SK-N-SH (cell line): ENCODE measurements around the gene MAP1B. TPM values are rescaled to one million over a fixed set of nuclear protein-coding genes. Genes with fewer than 3 reads are reported as not detected.

Experiments used
- CTCF ChIA-PET: fragments of 300-600, 350-600 bp; formaldehyde crosslinking; extraction: SDS; loops from one replicate; lab custom pipeline; 2021; lab: Yijun Ruan, JAX
- POLR2A ChIA-PET: fragments of 350-600 bp; sonication (Branson Sonifier 250); formaldehyde crosslinking; extraction: SDS; loops from one replicate; lab custom pipeline; 2020; ENCODE audit warnings: antibody characterized with exemption, inconsistent platforms; lab: Yijun Ruan, JAX
- DNase-seq: peaks from one replicate; pipeline ENCODE4 v3.0.0; 2012
- H2AFZ ChIP-seq: fragments of 200-600 bp; sonication (generic); 2 replicates; pipeline ENCODE4 v1.8.1; 2016; ENCODE audit warnings: antibody characterized with exemption, mild to moderate bottlenecking, low read depth
- H3F3A ChIP-seq: fragments of 200-600 bp; sonication (generic); replicated peaks from 2 replicates; pipeline ENCODE3; 2016; ENCODE audit warnings: antibody characterized with exemption, mild to moderate bottlenecking; ENCODE audit not compliant: insufficient read depth
- H3K27ac ChIP-seq, 2 experiments: fragments of 200-500 bp in 1 of 2; fragments of 200-600 bp in 1 of 2; sonication (Bioruptor generic) in 1 of 2; sonication (generic), shearing (Covaris generic) in 1 of 2; 2 replicates each; pipeline versions ENCODE4 v1.5.1 to v1.6.1; 2014 to 2016; ENCODE audit warnings: low read depth in 2 of 2, inconsistent platforms in 1 of 2, low read length in 1 of 2, mild to moderate bottlenecking in 1 of 2, mixed read lengths in 1 of 2
- H3K27me3 ChIP-seq: fragments of 200-600 bp; sonication (generic), shearing (Covaris generic); 2 replicates; pipeline ENCODE4 v1.6.1; 2016; ENCODE audit warnings: mixed run types; ENCODE audit not compliant: insufficient read depth
- H3K36me3 ChIP-seq, 2 experiments: fragments of 200-500 bp in 1 of 2; fragments of 200-600 bp in 1 of 2; sonication (Bioruptor generic) in 1 of 2; sonication (generic) in 1 of 2; replicated peaks in 1 of 2; 2 replicates each; pipeline versions ENCODE3 to v1.5.1; 2014 to 2016; ENCODE audit warnings: low read length in 1 of 2, mild to moderate bottlenecking in 1 of 2; ENCODE audit not compliant: insufficient read depth in 2 of 2, control insufficient read depth in 1 of 2
- H3K4me1 ChIP-seq, 2 experiments: fragments of 200-500 bp in 1 of 2; fragments of 200-600 bp in 1 of 2; sonication (Bioruptor generic) in 1 of 2; sonication (generic), shearing (Covaris generic) in 1 of 2; 2 replicates each; pipeline versions ENCODE4 v1.5.1 to v1.6.1; 2014 to 2016; ENCODE audit warnings: low read depth in 1 of 2, low read length in 1 of 2, mixed run types in 1 of 2; ENCODE audit not compliant: insufficient read depth in 2 of 2, control insufficient read depth in 1 of 2
- H3K4me2 ChIP-seq: fragments of 200-600 bp; sonication (generic), shearing (Covaris generic); 2 replicates; pipeline ENCODE4 v1.6.1; 2017; ENCODE audit warnings: mixed run types
- H3K4me3 ChIP-seq, 2 experiments: fragments of 200-500 bp in 1 of 2; fragments of 200-600 bp in 1 of 2; sonication (Bioruptor generic) in 1 of 2; sonication (generic), shearing (Covaris generic) in 1 of 2; 2 replicates each; pipeline versions ENCODE4 v1.5.1 to v1.8.1; 2014 to 2016; ENCODE audit warnings: low read depth in 2 of 2, inconsistent platforms in 1 of 2, low read length in 1 of 2, mild to moderate bottlenecking in 1 of 2, mixed read lengths in 1 of 2, moderate library complexity in 1 of 2
- H3K79me2 ChIP-seq: fragments of 200-600 bp; sonication (generic); 2 replicates; pipeline ENCODE4 v1.8.1; 2017; ENCODE audit warnings: mild to moderate bottlenecking; ENCODE audit not compliant: insufficient read depth
- H3K9ac ChIP-seq: fragments of 200-600 bp; sonication (generic); 2 replicates; pipeline ENCODE4 v1.6.1; 2017; ENCODE audit warnings: mixed run types
- H3K9me2 ChIP-seq: fragments of 200-600 bp; sonication (generic); 2 replicates; pipeline ENCODE4 v1.6.1; 2017; ENCODE audit warnings: mixed run types
- H3K9me3 ChIP-seq: fragments of 200-600 bp; sonication (generic); 2 replicates; pipeline ENCODE4 v1.6.1; 2017; ENCODE audit warnings: mixed run types, mild to moderate bottlenecking, moderate library complexity
- H4K20me1 ChIP-seq: fragments of 200-600 bp; sonication (generic); 2 replicates; pipeline ENCODE4 v1.6.1; 2017; ENCODE audit warnings: mild to moderate bottlenecking, mixed run types; ENCODE audit not compliant: insufficient read depth
- CHD2 ChIP-seq: fragments of 150-350 bp; IDR thresholded peaks from 2 replicates; pipeline ENCODE4 v1.6.1; 2018; ENCODE audit warnings: low read length; ENCODE audit not compliant: partially characterized antibody
- ELF1 ChIP-seq: IDR thresholded peaks from 2 replicates; pipeline ENCODE4 v1.4.0; 2012
- EP300 ChIP-seq, 2 experiments: IDR thresholded peaks; 2 replicates each; pipeline versions ENCODE4 v1.4.0 to v1.6.1; 2012; ENCODE audit warnings: borderline replicate concordance in 1 of 2, low read depth in 1 of 2, low read length in 1 of 2
- GATA2 ChIP-seq: sonication (generic); formaldehyde crosslinking; IDR thresholded peaks from 2 replicates; pipeline ENCODE4 v1.5.0; 2020; ENCODE audit warnings: mild to moderate bottlenecking, missing genetic modification reagents
- MXI1 ChIP-seq: IDR thresholded peaks from 2 replicates; pipeline ENCODE4 v1.6.1; 2012; ENCODE audit warnings: mild to moderate bottlenecking, low read depth, low read length, improper control_type of control experiment
- RAD21 ChIP-seq: IDR thresholded peaks from 2 replicates; pipeline ENCODE4 v1.6.1; 2012; ENCODE audit warnings: mild to moderate bottlenecking, low read length
- WGBS: methylation state at CpG from one replicate; pipeline ENCODE4 v1.1.6; 2017; ENCODE audit warnings: low lambda C conversion rate; 5-methylcytosine and 5-hydroxymethylcytosine counted together
- polyA plus RNA-seq, 3 experiments: library from polyadenylated mRNA; depleted of rRNA; stranded (reverse); fragments of >200 nt; gene quantifications; 2 replicates each; pipeline ENCODE4 v1.2.3, GENCODE V29; 2012
- TF ChIP-seq, protein P1 (sequence below): IDR thresholded peaks from 2 replicates; pipeline ENCODE4 v1.6.1; 2012; ENCODE audit warnings: mild to moderate bottlenecking, low read depth, low read length, moderate library complexity

MAP1B gene
- polyA plus RNA-seq, 1 of the 3 experiments (the other 2 are of a cell fraction), result 47.5 TPM

DNA sequence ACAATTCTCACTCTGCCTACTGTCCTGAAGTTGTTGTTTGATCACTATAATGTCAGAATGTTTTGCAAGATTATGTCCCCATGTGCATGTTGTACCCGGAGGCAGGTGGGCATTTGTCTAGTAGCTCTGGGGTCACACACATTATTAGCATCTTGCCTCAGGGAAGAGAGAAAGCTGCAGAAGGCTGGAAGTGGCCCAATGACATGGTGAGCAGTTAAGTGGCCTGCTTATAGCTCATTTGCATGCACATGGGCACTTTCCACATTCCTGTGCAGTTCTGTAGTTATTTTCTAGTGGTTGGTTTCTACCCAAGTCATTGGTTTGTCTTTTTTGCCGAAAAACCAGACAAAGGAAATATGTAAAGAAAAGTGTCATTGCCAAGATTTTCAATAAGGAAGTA is 80.9 kb downstream of the MAP1B start (continued):
- TF ChIP-seq MXI1 (no peak), CHD2 (no peak)
- TF ChIP-seq, all 33 proteins: peak for 0

DNA sequence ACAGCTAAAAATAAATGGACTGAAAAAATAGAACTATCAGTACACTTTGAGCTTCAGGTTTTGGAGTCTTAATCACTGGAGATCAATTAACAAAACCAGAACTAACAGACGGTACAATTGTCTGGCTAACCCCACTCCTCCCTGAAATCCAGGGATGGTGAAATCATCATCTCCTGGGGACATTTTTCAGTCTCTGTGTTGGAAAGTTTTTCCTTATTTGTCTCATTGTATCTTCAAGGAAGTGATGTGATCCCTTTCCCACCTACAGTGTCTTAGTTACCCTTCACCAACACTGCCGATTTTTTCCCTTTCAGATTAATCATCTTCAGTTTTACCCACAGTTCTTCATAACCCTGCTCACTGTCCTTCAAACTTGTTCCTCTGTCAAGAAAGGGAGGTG is 81.9 kb downstream of the MAP1B start:
- 95% methylated on average over 2 of the region's 2 CpGs for WGBS
- ChIA-PET CTCF (no interaction called here), POLR2A (no interaction called here)
- Histone ChIP-seq H3K9ac (no peak overlapping the region), H3K9me2 (no peaks in the 10 kb centered on the region), H3K27me3 (no peaks in the 10 kb centered on the region), H3F3A (peaks cover 62% of the 10 kb centered on the region), H2AFZ (no peak overlapping the region), H3K4me1 (peaks cover 7 to 35% of the 10 kb centered on the region in 2 experiments; a peak in 3 of 4 replicates), H4K20me1 (peaks cover 98% of the 10 kb centered on the region), H3K4me3 (no peak overlapping the region), H3K27ac (peak overlapping the region in 1 of 2 experiments; percentile 86; a peak in 2 of 4 replicates), H3K9me3 (no peaks in the 10 kb centered on the region), H3K79me2 (peaks cover 99% of the 10 kb centered on the region), H3K36me3 (peaks cover 99 to 100% of the 10 kb centered on the region in 2 experiments), H3K4me2 (no peak overlapping the region)
- no peak for DNase-seq
- TF ChIP-seq EP300 (IDR thresholded peaks at IDR 0.05; ENCODE audit: borderline replicate concordance in 1 of 2, low read depth in 1 of 2, low read length in 1 of 2), result no peak
- TF ChIP-seq ELF1, result no peak
- no peak for TF ChIP-seq RAD21

DNA sequence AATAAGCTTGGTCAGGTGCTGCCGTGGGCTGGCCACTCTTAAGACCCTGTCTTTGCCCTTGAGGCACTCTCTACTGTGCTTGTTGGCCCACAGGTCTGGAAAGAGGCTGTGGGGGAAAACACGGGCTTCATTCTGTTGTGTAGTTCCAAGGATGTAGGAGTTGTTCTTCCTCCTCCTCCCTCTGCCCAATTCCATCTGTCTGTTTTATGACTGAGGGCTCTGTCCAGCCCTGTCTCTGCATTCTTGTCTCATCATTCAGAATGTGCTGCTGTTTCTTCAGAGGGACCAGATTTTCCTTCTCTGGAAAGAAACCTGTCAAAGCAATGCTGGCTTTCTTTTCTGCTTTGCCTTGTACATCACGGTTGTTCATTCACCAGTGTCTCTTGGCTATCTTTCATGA is 84.1 kb downstream of the MAP1B start:
- Histone ChIP-seq H3K79me2 (peaks cover 99% of the 10 kb centered on the region), H3K4me2 (no peak overlapping the region), H3K27me3 (no peaks in the 10 kb centered on the region), H2AFZ (no peak overlapping the region), H3K9me3 (no peaks in the 10 kb centered on the region), H3K4me1 (peaks cover 7 to 19% of the 10 kb centered on the region in 2 experiments; a peak in 3 of 4 replicates), H3K27ac (peak overlapping the region; percentile 17 to 86), H3K36me3 (peaks cover 99% of the 10 kb centered on the region in 2 experiments), H3K4me3 (no peak overlapping the region), H3K9me2 (no peaks in the 10 kb centered on the region), H3K9ac (no peak overlapping the region), H4K20me1 (peaks cover 96% of the 10 kb centered on the region), H3F3A (peaks cover 78% of the 10 kb centered on the region)
- WGBS, result 100% methylated on average over 2 of the region's 3 CpGs
- DNase-seq, result no peak
- TF ChIP-seq, protein P1, sequence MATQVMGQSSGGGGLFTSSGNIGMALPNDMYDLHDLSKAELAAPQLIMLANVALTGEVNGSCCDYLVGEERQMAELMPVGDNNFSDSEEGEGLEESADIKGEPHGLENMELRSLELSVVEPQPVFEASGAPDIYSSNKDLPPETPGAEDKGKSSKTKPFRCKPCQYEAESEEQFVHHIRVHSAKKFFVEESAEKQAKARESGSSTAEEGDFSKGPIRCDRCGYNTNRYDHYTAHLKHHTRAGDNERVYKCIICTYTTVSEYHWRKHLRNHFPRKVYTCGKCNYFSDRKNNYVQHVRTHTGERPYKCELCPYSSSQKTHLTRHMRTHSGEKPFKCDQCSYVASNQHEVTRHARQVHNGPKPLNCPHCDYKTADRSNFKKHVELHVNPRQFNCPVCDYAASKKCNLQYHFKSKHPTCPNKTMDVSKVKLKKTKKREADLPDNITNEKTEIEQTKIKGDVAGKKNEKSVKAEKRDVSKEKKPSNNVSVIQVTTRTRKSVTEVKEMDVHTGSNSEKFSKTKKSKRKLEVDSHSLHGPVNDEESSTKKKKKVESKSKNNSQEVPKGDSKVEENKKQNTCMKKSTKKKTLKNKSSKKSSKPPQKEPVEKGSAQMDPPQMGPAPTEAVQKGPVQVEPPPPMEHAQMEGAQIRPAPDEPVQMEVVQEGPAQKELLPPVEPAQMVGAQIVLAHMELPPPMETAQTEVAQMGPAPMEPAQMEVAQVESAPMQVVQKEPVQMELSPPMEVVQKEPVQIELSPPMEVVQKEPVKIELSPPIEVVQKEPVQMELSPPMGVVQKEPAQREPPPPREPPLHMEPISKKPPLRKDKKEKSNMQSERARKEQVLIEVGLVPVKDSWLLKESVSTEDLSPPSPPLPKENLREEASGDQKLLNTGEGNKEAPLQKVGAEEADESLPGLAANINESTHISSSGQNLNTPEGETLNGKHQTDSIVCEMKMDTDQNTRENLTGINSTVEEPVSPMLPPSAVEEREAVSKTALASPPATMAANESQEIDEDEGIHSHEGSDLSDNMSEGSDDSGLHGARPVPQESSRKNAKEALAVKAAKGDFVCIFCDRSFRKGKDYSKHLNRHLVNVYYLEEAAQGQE, result peak; percentile 77; the same call in 1 of the 2 replicates
- no peak for TF ChIP-seq GATA2 (CRISPR knock-in tag)
- ChIA-PET POLR2A (no interaction called here), CTCF (interaction anchor here (1.3 kb wide), 1 partner anchor 11 kb away, joined by 5 read pairs; no protein-coding TSS in a partner anchor)
